Raji (cell line): ENCODE data around the gene RNPS1.

ENCODE experiments used
- POLR2A ChIP-seq: IDR thresholded peaks from 2 replicates; pipeline ENCODE4 v1.6.1; 2011; ENCODE audit warnings: low read depth, low read length, control low read depth; ENCODE audit not compliant: insufficient read depth

Gene RNPS1

GRCh38 chr16:2267913-2268666, at the start of gene RNPS1:
RNPS1 (minus strand) TSS chr16:2268126; CDS start chr16:2264643, 3,483 bp downstream.
- peak; percentile 89 for TF ChIP-seq POLR2A

GRCh38 chr16:2317231-2318020, 49.5 kb upstream of the RNPS1 start:
- TF ChIP-seq POLR2A = no peak

- TF ChIP-seq POLR2A = no peak
These were observed 40.4 kb upstream of the RNPS1 start for GRCh38 chr16:2308089-2308962.

- TF ChIP-seq POLR2A = no peak
These were observed 31.9 kb upstream of the RNPS1 start for GRCh38 chr16:2299915-2300192.

- no peak for TF ChIP-seq POLR2A
These were observed 31.4 kb upstream of the RNPS1 start for GRCh38 chr16:2299121-2299914.

GRCh38 chr16:2298621-2299020, 30.7 kb upstream of the RNPS1 start:
- TF ChIP-seq POLR2A = no peak

- no peak for TF ChIP-seq POLR2A
These were observed 29.6 kb upstream of the RNPS1 start for GRCh38 chr16:2297506-2297860.

- no peak for TF ChIP-seq POLR2A
These were observed 29.0 kb upstream of the RNPS1 start for GRCh38 chr16:2296661-2297505.

GRCh38 chr16:2295056-2295798, 27.3 kb upstream of the RNPS1 start:
- TF ChIP-seq POLR2A = no peak

- no peak for TF ChIP-seq POLR2A
These were observed 24.3 kb upstream of the RNPS1 start for GRCh38 chr16:2292221-2292620.

- no peak for TF ChIP-seq POLR2A
These were observed 21.4 kb upstream of the RNPS1 start for GRCh38 chr16:2289282-2289681.

- no peak for TF ChIP-seq POLR2A
These were observed 20.8 kb upstream of the RNPS1 start for GRCh38 chr16:2288726-2289125.

GRCh38 chr16:2287916-2288547, 20.1 kb upstream of the RNPS1 start:
- no peak for TF ChIP-seq POLR2A
